A549 (cell line): ENCODE measurements around the gene DNAJB4. TPM values are rescaled to one million over a fixed set of nuclear protein-coding genes. Genes with fewer than 3 reads are reported as not detected.

ENCODE experiments used
- ATAC-seq, 2 experiments: fragments of 200-7000 bp in 1 of 2; fragments of >200 bp in 1 of 2; cut with Nextera tagmentation in 1 of 2; cut with Tn5 transposase in 1 of 2; 3 replicates each; pipeline versions ENCODE4 v1.8.0 to v1.9.1; 2018 to 2020; ENCODE audit warnings: mild to moderate bottlenecking in 1 of 2, moderate library complexity in 1 of 2
- CTCF ChIA-PET: fragments of 300-600 bp; sonication (Branson Sonifier 250); formaldehyde crosslinking; extraction: SDS; loops from one replicate; lab custom pipeline; 2021; ENCODE audit warnings: antibody characterized with exemption, inconsistent platforms; lab: Yijun Ruan, JAX
- POLR2A ChIA-PET: fragments of 350-600 bp; formaldehyde crosslinking; extraction: SDS; loops from one replicate; lab custom pipeline; 2021; ENCODE audit warnings: antibody characterized with exemption, inconsistent platforms; lab: Yijun Ruan, JAX
- DNase-seq, 2 experiments: peaks; one replicate each; pipeline versions ENCODE4 v3.0.0 to v3.0.0-alpha.2; 2011 to 2016; ENCODE audit warnings: low read depth in 1 of 2, low spot score in 1 of 2
- FAIRE-seq: peaks from 2 replicates; lab custom pipeline; 2011; peaks lifted over from hg19 to GRCh38; lab: Jason Lieb, UNC
- H3K27ac ChIP-seq, 2 experiments: fragments of >200 bp; sonication (Bioruptor Twin); formaldehyde crosslinking; 3 replicates each; pipeline ENCODE4 v1.5.1; 2016 to 2017
- H3K4me1 ChIP-seq: fragments of >200 bp; sonication (Bioruptor Twin); formaldehyde crosslinking; 3 replicates; pipeline ENCODE4 v1.6.1; 2016
- H3K4me2 ChIP-seq: fragments of >200 bp; sonication (Bioruptor Twin); formaldehyde crosslinking; 3 replicates; pipeline ENCODE4 v1.6.1; 2016
- H3K4me3 ChIP-seq: fragments of >200 bp; sonication (Bioruptor Twin); formaldehyde crosslinking; 3 replicates; pipeline ENCODE4 v1.5.1; 2016
- H3K9me3 ChIP-seq: fragments of >200 bp; sonication (Bioruptor Twin); formaldehyde crosslinking; 3 replicates; pipeline ENCODE4 v1.6.1; 2016
- ATOH8 ChIP-seq: fragments of 250-450 bp; sonication (Bioruptor Pico); IDR thresholded peaks from 2 replicates; pipeline ENCODE4 v1.5.0; 2020; ENCODE audit warnings: low read depth, mild to moderate bottlenecking, moderate library complexity
- CBX2 ChIP-seq: fragments of 200-600 bp; sonication (generic); IDR thresholded peaks from 2 replicates; pipeline ENCODE4 v1.6.1; 2016; ENCODE audit warnings: low read depth, mild to moderate bottlenecking, borderline replicate concordance
- CHD4 ChIP-seq: fragments of 200-600 bp; sonication (generic); IDR thresholded peaks from 2 replicates; pipeline ENCODE4 v1.6.1; 2016; ENCODE audit warnings: antibody characterized with exemption, mild to moderate bottlenecking, borderline replicate concordance
- EHF ChIP-seq: fragments of 250-450 bp; sonication (Bioruptor Pico); IDR thresholded peaks from 2 replicates; pipeline ENCODE4 v1.5.0; 2020; ENCODE audit warnings: mild to moderate bottlenecking
- ESRRA ChIP-seq: fragments of 150-350 bp; IDR thresholded peaks from 2 replicates; pipeline ENCODE4 v1.6.1; 2014; ENCODE audit warnings: mild to moderate bottlenecking, low read length, borderline replicate concordance
- FOSL2 ChIP-seq, 2 experiments: fragments of 450-650 bp in 1 of 2; fragments of >200 bp in 1 of 2; sonication (Bioruptor Twin) in 1 of 2; formaldehyde crosslinking; IDR thresholded peaks; 2 replicates each; pipeline versions ENCODE4 v1.5.0 to v1.6.1; 2016 to 2020; ENCODE audit warnings: mild to moderate bottlenecking in 1 of 2, moderate library complexity in 1 of 2
- HOXB13 ChIP-seq: fragments of 250-450 bp; sonication (Bioruptor Pico); IDR thresholded peaks from 2 replicates; pipeline ENCODE4 v1.5.0; 2020; ENCODE audit warnings: low read depth, mild to moderate bottlenecking, moderate library complexity
- JUN ChIP-seq, 2 experiments: fragments of >200 bp; sonication (Bioruptor Twin); formaldehyde crosslinking; IDR thresholded peaks; 2 replicates in 1 of 2; 3 replicates in 1 of 2; pipeline ENCODE4 v1.6.1; 2016 to 2017
- JUNB ChIP-seq: fragments of >200 bp; sonication (Bioruptor Twin); formaldehyde crosslinking; IDR thresholded peaks from 2 replicates; pipeline ENCODE4 v1.6.1; 2016
- MAFK ChIP-seq: fragments of 450-650 bp; IDR thresholded peaks from 2 replicates; pipeline ENCODE4 v1.6.1; 2014; ENCODE audit not compliant: partially characterized antibody
- POLR2A ChIP-seq: IDR thresholded peaks from 2 replicates; pipeline ENCODE4 v1.6.1; 2012; ENCODE audit warnings: mild to moderate bottlenecking, low read length
- POLR2AphosphoS2 ChIP-seq: conservative IDR thresholded peaks from 2 replicates; pipeline ENCODE4 v1.6.1; 2012; ENCODE audit warnings: low read length, improper control_type of control experiment, inconsistent platforms
- RAD21 ChIP-seq, 2 experiments: fragments of >200 bp in 1 of 2; sonication (Bioruptor Twin) in 1 of 2; formaldehyde crosslinking in 1 of 2; IDR thresholded peaks in 1 of 2; conservative IDR thresholded peaks in 1 of 2; 2 replicates in 1 of 2; 3 replicates in 1 of 2; pipeline ENCODE4 v1.6.1; 2012 to 2018; ENCODE audit warnings: inconsistent platforms in 1 of 2
- RCOR1 ChIP-seq: fragments of 150-350 bp; IDR thresholded peaks from 2 replicates; pipeline ENCODE4 v1.6.1; 2014; ENCODE audit warnings: antibody characterized with exemption, low read length, low read depth
- SREBF2 ChIP-seq: fragments of 450-650 bp; IDR thresholded peaks from 2 replicates; pipeline ENCODE4 v1.6.1; 2014; ENCODE audit warnings: mild to moderate bottlenecking, moderate library complexity
- ZC3H11A ChIP-seq: fragments of 450-650 bp; IDR thresholded peaks from 2 replicates; pipeline ENCODE4 v1.6.1; 2014; ENCODE audit warnings: antibody characterized with exemption, mild to moderate bottlenecking
- ZNF302 ChIP-seq: fragments of 250-450 bp; sonication (Bioruptor Pico); IDR thresholded peaks from 2 replicates; pipeline ENCODE4 v1.9.0; 2021; ENCODE audit warnings: inconsistent platforms, mild to moderate bottlenecking, moderate library complexity
- WGBS: methylation state at CpG from one replicate; pipeline ENCODE4 v1.1.6; 2017; ENCODE audit errors: missing lambda C conversion rate; 5-methylcytosine and 5-hydroxymethylcytosine counted together
- polyA plus RNA-seq, 4 experiments: library from polyadenylated mRNA; depleted of rRNA in 3 of 4; stranded (reverse); fragments of >200 nt; fragmentation: RNase III in 1 of 4; extraction: RNeasy Plus Mini Kit Qiagen cat#74134 plus additional on column Dnase treatment in 1 of 4; gene quantifications; 2 replicates in 3 of 4; 3 replicates in 1 of 4; pipeline ENCODE4 v1.2.3, GENCODE V29; 2011 to 2017
- TF ChIP-seq, protein P1 (sequence below): fragments of >200 bp; sonication (Bioruptor Twin); formaldehyde crosslinking; IDR thresholded peaks from 2 replicates; pipeline ENCODE4 v1.6.1; 2016
- TF ChIP-seq, protein P2 (sequence below): IDR thresholded peaks from 2 replicates; pipeline ENCODE4 v1.6.1; 2012
- TF ChIP-seq, protein P3 (sequence below): IDR thresholded peaks from 2 replicates; pipeline ENCODE4 v1.6.1; 2012; ENCODE audit warnings: low read depth, borderline replicate concordance
- TF ChIP-seq, protein P4 (sequence below): fragments of >200 bp; sonication (Bioruptor Twin); formaldehyde crosslinking; IDR thresholded peaks from 3 replicates; pipeline ENCODE4 v1.6.1; 2016
- TF ChIP-seq, protein P5 (sequence below): fragments of >200 bp; sonication (Bioruptor Twin); formaldehyde crosslinking; IDR thresholded peaks from 3 replicates; pipeline ENCODE4 v1.5.1; 2016

Gene DNAJB4
- polyA plus RNA-seq, 2 of the 4 experiments (the other 2 are of a cell fraction) = 30.0 to 48.8 TPM

DNA sequence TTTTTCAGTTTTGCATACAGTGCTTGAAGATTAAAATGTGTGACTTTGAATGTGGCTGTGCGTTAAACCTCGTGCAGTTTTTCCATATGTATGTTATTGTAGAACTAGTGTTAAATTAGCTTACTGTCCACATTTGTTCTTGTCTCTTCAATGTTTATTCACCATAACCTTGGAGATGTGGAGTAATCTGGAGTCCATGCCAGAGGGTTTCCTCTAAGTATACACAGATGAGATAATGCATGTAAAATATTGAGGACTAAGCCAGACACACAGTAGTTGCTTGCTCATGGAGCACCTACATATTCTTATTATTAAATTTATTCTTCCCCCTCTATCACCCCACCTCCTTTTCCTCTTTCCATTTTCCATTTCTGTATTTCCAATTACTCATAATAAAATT is 33.3 kb downstream of the DNAJB4 start:
- FAIRE-seq (no peak), DNase-seq (peak in 1 of 2 experiments; percentile 25), ATAC-seq (peak; percentile 34 to 60; a peak in 3 of 6 replicates)
- ChIA-PET POLR2A (interaction anchor here (0.9 kb wide), 1 partner anchor 34 kb away, joined by 7 read pairs; the partner anchor contains the start of gene DNAJB4), CTCF (no interaction called here)
- no peak overlapping the region for H3K4me3 ChIP-seq
- TF ChIP-seq MAFK = no peak
- no peak for TF ChIP-seq POLR2AphosphoS2
- TF ChIP-seq, protein P1, sequence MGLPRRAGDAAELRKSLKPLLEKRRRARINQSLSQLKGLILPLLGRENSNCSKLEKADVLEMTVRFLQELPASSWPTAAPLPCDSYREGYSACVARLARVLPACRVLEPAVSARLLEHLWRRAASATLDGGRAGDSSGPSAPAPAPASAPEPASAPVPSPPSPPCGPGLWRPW = no peak
- no peak for TF ChIP-seq ZNF302 (CRISPR knock-in tag)
- TF ChIP-seq SREBF2 = no peak
- TF ChIP-seq FOSL2 (IDR thresholded peaks at IDR 0.05) = no peak
- no peak for TF ChIP-seq FOSL2 (CRISPR knock-in tag; IDR thresholded peaks at IDR 0.05)
- TF ChIP-seq, protein P2, sequence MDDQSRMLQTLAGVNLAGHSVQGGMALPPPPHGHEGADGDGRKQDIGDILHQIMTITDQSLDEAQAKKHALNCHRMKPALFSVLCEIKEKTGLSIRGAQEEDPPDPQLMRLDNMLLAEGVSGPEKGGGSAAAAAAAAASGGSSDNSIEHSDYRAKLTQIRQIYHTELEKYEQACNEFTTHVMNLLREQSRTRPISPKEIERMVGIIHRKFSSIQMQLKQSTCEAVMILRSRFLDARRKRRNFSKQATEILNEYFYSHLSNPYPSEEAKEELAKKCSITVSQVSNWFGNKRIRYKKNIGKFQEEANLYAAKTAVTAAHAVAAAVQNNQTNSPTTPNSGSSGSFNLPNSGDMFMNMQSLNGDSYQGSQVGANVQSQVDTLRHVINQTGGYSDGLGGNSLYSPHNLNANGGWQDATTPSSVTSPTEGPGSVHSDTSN = no peak
- H3K4me2 ChIP-seq = peak overlapping the region; percentile 32
- H3K9me3 ChIP-seq = no peaks in the 10 kb centered on the region
- 37% methylated on average over 2 of the region's 2 CpGs for WGBS
- H3K27ac ChIP-seq = no peak overlapping the region
- peaks cover 11% of the 10 kb centered on the region; the same call in 1 of the 3 replicates for H3K4me1 ChIP-seq

- H3K4me3 ChIP-seq = no peak overlapping the region
- no peak for FAIRE-seq
- H3K4me1 ChIP-seq = peaks cover 11% of the 10 kb centered on the region; the same call in 1 of the 3 replicates
- peak in 1 of 2 experiments; percentile 51; a peak in 3 of 6 replicates for ATAC-seq
- H3K27ac ChIP-seq = no peak overlapping the region
- H3K4me2 ChIP-seq = peak overlapping the region; percentile 32; the same call in 2 of the 3 replicates
- peak; percentile 7 to 36 for DNase-seq
- CTCF ChIA-PET = no interaction called here
- POLR2A ChIA-PET = interaction anchor here (0.9 kb wide), 1 partner anchor 34 kb away, joined by 7 read pairs; the partner anchor contains the start of gene DNAJB4
- no peak for TF ChIP-seq FOSL2 (IDR thresholded peaks at IDR 0.05)
- TF ChIP-seq FOSL2 (CRISPR knock-in tag; IDR thresholded peaks at IDR 0.05) = peak; percentile 42; the same call in 1 of the 2 replicates
- no peak for TF ChIP-seq SREBF2
- no peak for TF ChIP-seq JUN (IDR thresholded peaks at IDR 0.05)
- no peak for TF ChIP-seq HOXB13 (CRISPR knock-in tag)
- TF ChIP-seq, protein P3, sequence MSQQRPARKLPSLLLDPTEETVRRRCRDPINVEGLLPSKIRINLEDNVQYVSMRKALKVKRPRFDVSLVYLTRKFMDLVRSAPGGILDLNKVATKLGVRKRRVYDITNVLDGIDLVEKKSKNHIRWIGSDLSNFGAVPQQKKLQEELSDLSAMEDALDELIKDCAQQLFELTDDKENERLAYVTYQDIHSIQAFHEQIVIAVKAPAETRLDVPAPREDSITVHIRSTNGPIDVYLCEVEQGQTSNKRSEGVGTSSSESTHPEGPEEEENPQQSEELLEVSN = no peak
- no peak for TF ChIP-seq CHD4
- H3K9me3 ChIP-seq = no peaks in the 10 kb centered on the region
Observed at GRCh38 chr1:78038491-78038939, 33.8 kb downstream of the DNAJB4 start.

- Histone ChIP-seq H3K27ac (no peak overlapping the region), H3K4me2 (no peak overlapping the region), H3K4me3 (no peak overlapping the region), H3K4me1 (peaks cover 11% of the 10 kb centered on the region; the same call in 1 of the 3 replicates)
- CTCF ChIA-PET = interaction anchor here (1.1 kb wide), 1 partner anchor 74 kb away, joined by 4 read pairs; no protein-coding TSS in a partner anchor
- POLR2A ChIA-PET = interaction anchor here (1.5 kb wide), 1 partner anchor 36 kb away, joined by 4 read pairs; the partner anchor contains the start of gene DNAJB4
- FAIRE-seq = no peak
- TF ChIP-seq, protein P2 = no peak
- no peak for TF ChIP-seq ATOH8 (CRISPR knock-in tag)
- no peak for TF ChIP-seq HOXB13 (CRISPR knock-in tag)
- TF ChIP-seq RCOR1 = no peak
- no peak for TF ChIP-seq ESRRA
- TF ChIP-seq, protein P4, sequence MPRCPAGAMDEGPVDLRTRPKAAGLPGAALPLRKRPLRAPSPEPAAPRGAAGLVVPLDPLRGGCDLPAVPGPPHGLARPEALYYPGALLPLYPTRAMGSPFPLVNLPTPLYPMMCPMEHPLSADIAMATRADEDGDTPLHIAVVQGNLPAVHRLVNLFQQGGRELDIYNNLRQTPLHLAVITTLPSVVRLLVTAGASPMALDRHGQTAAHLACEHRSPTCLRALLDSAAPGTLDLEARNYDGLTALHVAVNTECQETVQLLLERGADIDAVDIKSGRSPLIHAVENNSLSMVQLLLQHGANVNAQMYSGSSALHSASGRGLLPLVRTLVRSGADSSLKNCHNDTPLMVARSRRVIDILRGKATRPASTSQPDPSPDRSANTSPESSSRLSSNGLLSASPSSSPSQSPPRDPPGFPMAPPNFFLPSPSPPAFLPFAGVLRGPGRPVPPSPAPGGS = no peak
- no peak for TF ChIP-seq MAFK
- no peak for TF ChIP-seq ZC3H11A
- no peak for TF ChIP-seq JUNB
- no peak for TF ChIP-seq RAD21 (conservative IDR thresholded peaks at IDR 0.05 in 1 of 2, IDR thresholded peaks at IDR 0.05 in 1 of 2)
- TF ChIP-seq, protein P5, sequence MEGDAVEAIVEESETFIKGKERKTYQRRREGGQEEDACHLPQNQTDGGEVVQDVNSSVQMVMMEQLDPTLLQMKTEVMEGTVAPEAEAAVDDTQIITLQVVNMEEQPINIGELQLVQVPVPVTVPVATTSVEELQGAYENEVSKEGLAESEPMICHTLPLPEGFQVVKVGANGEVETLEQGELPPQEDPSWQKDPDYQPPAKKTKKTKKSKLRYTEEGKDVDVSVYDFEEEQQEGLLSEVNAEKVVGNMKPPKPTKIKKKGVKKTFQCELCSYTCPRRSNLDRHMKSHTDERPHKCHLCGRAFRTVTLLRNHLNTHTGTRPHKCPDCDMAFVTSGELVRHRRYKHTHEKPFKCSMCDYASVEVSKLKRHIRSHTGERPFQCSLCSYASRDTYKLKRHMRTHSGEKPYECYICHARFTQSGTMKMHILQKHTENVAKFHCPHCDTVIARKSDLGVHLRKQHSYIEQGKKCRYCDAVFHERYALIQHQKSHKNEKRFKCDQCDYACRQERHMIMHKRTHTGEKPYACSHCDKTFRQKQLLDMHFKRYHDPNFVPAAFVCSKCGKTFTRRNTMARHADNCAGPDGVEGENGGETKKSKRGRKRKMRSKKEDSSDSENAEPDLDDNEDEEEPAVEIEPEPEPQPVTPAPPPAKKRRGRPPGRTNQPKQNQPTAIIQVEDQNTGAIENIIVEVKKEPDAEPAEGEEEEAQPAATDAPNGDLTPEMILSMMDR = no peak
- TF ChIP-seq POLR2A = no peak
- no peak for TF ChIP-seq EHF
- TF ChIP-seq CBX2 = no peak
- TF ChIP-seq, all 56 proteins: peak for 0
- DNase-seq = no peak
- no peaks in the 10 kb centered on the region for H3K9me3 ChIP-seq
- 76% methylated on average over 3 of the region's 3 CpGs for WGBS
- ATAC-seq = no peak
Observed at GRCh38 chr1:78040484-78041089, 35.8 kb downstream of the DNAJB4 start.
